Smooth muscle cell (in vitro differentiated cells): ENCODE data around the gene GJB1. TPM values are rescaled to one million over a fixed set of nuclear protein-coding genes. Genes with fewer than 3 reads are reported as not detected.

Experiments
- DNase-seq: peaks from one replicate; lab custom pipeline; 2025; ENCODE audit not compliant: unreplicated experiment; lab: John Stamatoyannopoulos, UW
- H2AFZ ChIP-seq: fragments of 200-600 bp; sonication (generic); 2 replicates; pipeline ENCODE4 v1.6.0; 2016; ENCODE audit warnings: antibody characterized with exemption, low read depth, mild to moderate bottlenecking
- H3F3A ChIP-seq: fragments of 200-600 bp; sonication (generic); 2 replicates; pipeline ENCODE4 v1.6.0; 2017; ENCODE audit warnings: antibody characterized with exemption, low read depth
- H3K27ac ChIP-seq: fragments of 200-600 bp; sonication (generic); 2 replicates; pipeline ENCODE4 v1.5.1; 2016; ENCODE audit warnings: low read depth, mild to moderate bottlenecking
- H3K27me3 ChIP-seq: fragments of 200-600 bp; sonication (generic); 2 replicates; pipeline ENCODE4 v1.6.1; 2016; ENCODE audit warnings: low read depth, mild to moderate bottlenecking
- H3K36me3 ChIP-seq: fragments of 200-600 bp; sonication (generic); 2 replicates; pipeline ENCODE4 v1.5.1; 2016; ENCODE audit warnings: low read depth
- H3K4me1 ChIP-seq: fragments of 200-600 bp; sonication (generic); 2 replicates; pipeline ENCODE4 v1.5.1; 2016; ENCODE audit warnings: low read depth
- H3K4me2 ChIP-seq: fragments of 200-600 bp; sonication (generic); 2 replicates; pipeline ENCODE4 v1.6.0; 2016; ENCODE audit warnings: mild to moderate bottlenecking
- H3K4me3 ChIP-seq: fragments of 200-600 bp; sonication (generic); 2 replicates; pipeline ENCODE4 v1.5.1; 2016; ENCODE audit warnings: mild to moderate bottlenecking
- H3K79me2 ChIP-seq: fragments of 200-600 bp; sonication (generic); 2 replicates; pipeline ENCODE4 v1.6.0; 2016; ENCODE audit warnings: low read depth, mild to moderate bottlenecking
- H3K9ac ChIP-seq: fragments of 200-600 bp; sonication (generic); 2 replicates; pipeline ENCODE4 v1.6.0; 2016; ENCODE audit warnings: low read depth
- H3K9me3 ChIP-seq: fragments of 200-600 bp; sonication (generic); replicated peaks from 2 replicates; pipeline ENCODE4 v1.5.1; 2016; ENCODE audit warnings: low read depth
- H4K20me1 ChIP-seq: fragments of 200-600 bp; sonication (generic); 2 replicates; pipeline ENCODE4 v1.6.0; 2016; ENCODE audit warnings: low read depth
- WGBS: methylation state at CpG from one replicate; pipeline ENCODE4 v1.1.7; 2016; ENCODE audit warnings: low lambda C conversion rate; 5-methylcytosine and 5-hydroxymethylcytosine counted together
- polyA plus RNA-seq: library from polyadenylated mRNA; unstranded; fragments of >200 nt; fragmentation: Nextera tagmentation; extraction: Ambion mirVana; gene quantifications from 2 replicates; pipeline ENCODE4 v1.2.1, GENCODE V29; 2016
- total RNA-seq: library from RNA; depleted of rRNA; stranded (reverse); fragments of >200 nt; gene quantifications from 2 replicates; pipeline ENCODE4 v1.2.3, GENCODE V29; 2014
- TF ChIP-seq, protein P1 (sequence below): fragments of 200-600 bp; sonication (generic); IDR thresholded peaks from 2 replicates; pipeline ENCODE4 v1.5.1; 2017; ENCODE audit warnings: borderline replicate concordance, mild to moderate bottlenecking, antibody characterized with exemption; ENCODE audit not compliant: insufficient read depth, poor library complexity, severe bottlenecking

GJB1 gene
- total and polyA plus RNA-seq, 2 experiments from 2014 or later = not detected

DNA sequence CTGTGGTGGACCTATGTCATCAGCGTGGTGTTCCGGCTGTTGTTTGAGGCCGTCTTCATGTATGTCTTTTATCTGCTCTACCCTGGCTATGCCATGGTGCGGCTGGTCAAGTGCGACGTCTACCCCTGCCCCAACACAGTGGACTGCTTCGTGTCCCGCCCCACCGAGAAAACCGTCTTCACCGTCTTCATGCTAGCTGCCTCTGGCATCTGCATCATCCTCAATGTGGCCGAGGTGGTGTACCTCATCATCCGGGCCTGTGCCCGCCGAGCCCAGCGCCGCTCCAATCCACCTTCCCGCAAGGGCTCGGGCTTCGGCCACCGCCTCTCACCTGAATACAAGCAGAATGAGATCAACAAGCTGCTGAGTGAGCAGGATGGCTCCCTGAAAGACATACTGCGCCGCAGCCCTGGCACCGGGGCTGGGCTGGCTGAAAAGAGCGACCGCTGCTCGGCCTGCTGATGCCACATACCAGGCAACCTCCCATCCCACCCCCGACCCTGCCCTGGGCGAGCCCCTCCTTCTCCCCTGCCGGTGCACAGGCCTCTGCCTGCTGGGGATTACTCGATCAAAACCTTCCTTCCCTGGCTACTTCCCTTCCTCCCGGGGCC, 1.2 kb downstream of the GJB1 start:
- H3K27me3 ChIP-seq = no peaks in the 10 kb centered on the region
- H3K79me2 ChIP-seq = no peaks in the 10 kb centered on the region
- WGBS = 89% methylated on average over 26 of the region's 32 CpGs
- TF ChIP-seq, protein P1, sequence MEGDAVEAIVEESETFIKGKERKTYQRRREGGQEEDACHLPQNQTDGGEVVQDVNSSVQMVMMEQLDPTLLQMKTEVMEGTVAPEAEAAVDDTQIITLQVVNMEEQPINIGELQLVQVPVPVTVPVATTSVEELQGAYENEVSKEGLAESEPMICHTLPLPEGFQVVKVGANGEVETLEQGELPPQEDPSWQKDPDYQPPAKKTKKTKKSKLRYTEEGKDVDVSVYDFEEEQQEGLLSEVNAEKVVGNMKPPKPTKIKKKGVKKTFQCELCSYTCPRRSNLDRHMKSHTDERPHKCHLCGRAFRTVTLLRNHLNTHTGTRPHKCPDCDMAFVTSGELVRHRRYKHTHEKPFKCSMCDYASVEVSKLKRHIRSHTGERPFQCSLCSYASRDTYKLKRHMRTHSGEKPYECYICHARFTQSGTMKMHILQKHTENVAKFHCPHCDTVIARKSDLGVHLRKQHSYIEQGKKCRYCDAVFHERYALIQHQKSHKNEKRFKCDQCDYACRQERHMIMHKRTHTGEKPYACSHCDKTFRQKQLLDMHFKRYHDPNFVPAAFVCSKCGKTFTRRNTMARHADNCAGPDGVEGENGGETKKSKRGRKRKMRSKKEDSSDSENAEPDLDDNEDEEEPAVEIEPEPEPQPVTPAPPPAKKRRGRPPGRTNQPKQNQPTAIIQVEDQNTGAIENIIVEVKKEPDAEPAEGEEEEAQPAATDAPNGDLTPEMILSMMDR = no peak
- no peaks in the 10 kb centered on the region for H3K9me3 ChIP-seq
- no peaks in the 10 kb centered on the region for H3K36me3 ChIP-seq
- H2AFZ ChIP-seq = no peak overlapping the region
- no peak overlapping the region for H3K27ac ChIP-seq
- H3K4me2 ChIP-seq = no peak overlapping the region
- no peak overlapping the region for H3K9ac ChIP-seq
- H3K4me1 ChIP-seq = no peaks in the 10 kb centered on the region
- no peak for DNase-seq
- H3K4me3 ChIP-seq = no peak overlapping the region
- H3F3A ChIP-seq = no peaks in the 10 kb centered on the region
- H4K20me1 ChIP-seq = no peaks in the 10 kb centered on the region

DNA sequence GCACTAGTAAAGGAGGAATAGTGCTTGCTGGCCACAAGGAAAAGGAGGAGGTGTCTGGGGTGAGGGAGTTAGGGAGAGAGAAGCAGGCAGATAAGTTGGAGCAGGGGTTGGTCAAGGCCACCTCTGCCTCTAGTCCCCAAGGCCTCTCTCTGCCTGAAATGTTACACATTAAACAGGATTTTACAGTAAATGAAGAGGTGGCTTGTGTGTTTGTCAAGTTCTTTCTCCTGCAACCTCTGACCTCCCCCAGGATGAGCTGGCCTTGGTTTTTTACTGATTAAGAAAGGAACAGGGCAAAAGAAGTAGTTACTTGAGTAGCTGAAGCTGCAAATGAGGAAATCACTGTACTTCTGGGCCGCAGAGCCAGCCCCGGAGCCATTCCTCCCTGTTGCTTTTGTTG, 2.0 kb downstream of the GJB1 start:
- DNase-seq = no peak
- Histone ChIP-seq H3K9ac (no peak overlapping the region), H3K4me3 (no peak overlapping the region), H3F3A (no peaks in the 10 kb centered on the region), H3K27me3 (no peaks in the 10 kb centered on the region), H3K79me2 (no peaks in the 10 kb centered on the region), H3K36me3 (no peaks in the 10 kb centered on the region), H2AFZ (no peak overlapping the region), H3K4me1 (no peaks in the 10 kb centered on the region), H3K4me2 (no peak overlapping the region), H3K27ac (no peak overlapping the region), H3K9me3 (no peaks in the 10 kb centered on the region), H4K20me1 (no peaks in the 10 kb centered on the region)
- TF ChIP-seq, protein P1 = no peak
- WGBS = 79% methylated on average over 2 of the region's 2 CpGs

DNA sequence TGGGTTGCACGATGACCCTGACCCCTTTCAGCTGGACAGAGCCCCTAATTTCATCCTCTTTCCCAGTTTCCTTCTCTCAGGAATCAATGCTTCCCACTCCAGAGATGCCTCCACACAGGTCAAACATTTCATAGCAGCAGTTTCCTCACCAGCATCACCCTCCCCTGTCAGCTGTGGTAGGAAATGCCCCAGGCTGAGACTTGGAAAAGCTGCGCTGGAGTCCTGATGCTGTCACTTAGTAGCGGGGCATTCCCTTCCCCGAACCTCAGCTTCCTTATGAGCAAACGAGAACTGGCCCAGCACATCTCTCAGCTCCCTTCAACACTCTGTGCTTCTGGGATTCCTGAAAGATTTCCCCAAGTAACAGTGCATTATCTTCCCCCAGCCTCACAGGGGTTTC, 2.7 kb downstream of the GJB1 start:
- Histone ChIP-seq H3K4me2 (no peak overlapping the region), H3K27ac (no peak overlapping the region), H3K36me3 (no peaks in the 10 kb centered on the region), H3K27me3 (no peaks in the 10 kb centered on the region), H3K9me3 (no peaks in the 10 kb centered on the region), H4K20me1 (no peaks in the 10 kb centered on the region), H3K9ac (no peak overlapping the region), H3F3A (no peaks in the 10 kb centered on the region), H3K4me1 (no peaks in the 10 kb centered on the region), H3K79me2 (no peaks in the 10 kb centered on the region), H2AFZ (no peak overlapping the region), H3K4me3 (no peak overlapping the region)
- DNase-seq = no peak
- 75% methylated on average over 5 of the region's 5 CpGs for WGBS
- TF ChIP-seq, protein P1 = no peak

DNA sequence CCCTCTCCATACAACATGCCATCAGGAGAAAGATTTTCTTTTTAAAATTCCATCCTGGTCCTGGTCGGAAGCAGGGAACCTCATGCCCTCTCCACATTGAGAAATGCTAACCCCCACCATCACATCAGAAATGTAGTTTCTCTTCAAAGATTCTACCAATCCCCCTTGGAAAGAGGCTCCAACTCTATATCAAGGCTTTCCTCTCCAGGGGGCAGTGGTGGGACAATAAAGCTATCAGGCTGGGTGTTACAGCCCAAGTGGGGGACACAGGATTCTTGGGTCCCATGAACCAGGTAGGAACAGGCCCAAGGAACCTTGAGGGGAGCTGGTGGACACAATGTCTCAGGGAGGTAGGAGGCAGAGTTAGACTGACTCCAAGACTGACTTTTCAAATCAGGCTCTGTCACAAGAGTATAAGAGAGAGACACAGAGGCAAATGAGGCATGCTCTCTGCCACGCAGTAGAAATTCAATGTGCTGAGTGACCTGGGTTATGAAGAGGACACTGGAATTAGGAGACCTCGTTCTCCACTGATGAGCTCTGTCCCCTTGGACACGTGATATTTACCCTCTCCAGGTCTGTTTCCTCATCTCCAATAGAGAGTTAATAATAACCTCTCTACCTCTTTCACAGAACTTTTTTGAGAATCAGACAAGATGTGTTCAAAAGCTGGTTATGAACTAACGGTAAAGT, 4.5 kb downstream of the GJB1 start:
- Histone ChIP-seq H3K4me2 (no peak overlapping the region), H4K20me1 (no peaks in the 10 kb centered on the region), H3K4me1 (no peaks in the 10 kb centered on the region), H3K27ac (no peak overlapping the region), H3K9me3 (no peaks in the 10 kb centered on the region), H3K4me3 (no peak overlapping the region), H2AFZ (no peak overlapping the region), H3K27me3 (no peaks in the 10 kb centered on the region), H3K79me2 (no peaks in the 10 kb centered on the region), H3F3A (no peaks in the 10 kb centered on the region), H3K9ac (no peak overlapping the region), H3K36me3 (no peaks in the 10 kb centered on the region)
- DNase-seq = no peak
- 70% methylated on average over 5 of the region's 5 CpGs for WGBS
- TF ChIP-seq, protein P1 = no peak
